HL-60 (cell line): ENCODE measurements around the gene IQGAP2.

Experiments used
- POLR2AphosphoS5 ChIP-seq: IDR thresholded peaks from 2 replicates; pipeline ENCODE4 v1.6.1; 2012; ENCODE audit warnings: low read depth
- TF ChIP-seq, protein P1 (sequence below): IDR thresholded peaks from one replicate; pipeline ENCODE4 v1.5.1; 2011; ENCODE audit warnings: low read length, control low read depth, inconsistent platforms; ENCODE audit not compliant: insufficient read depth

DNA sequence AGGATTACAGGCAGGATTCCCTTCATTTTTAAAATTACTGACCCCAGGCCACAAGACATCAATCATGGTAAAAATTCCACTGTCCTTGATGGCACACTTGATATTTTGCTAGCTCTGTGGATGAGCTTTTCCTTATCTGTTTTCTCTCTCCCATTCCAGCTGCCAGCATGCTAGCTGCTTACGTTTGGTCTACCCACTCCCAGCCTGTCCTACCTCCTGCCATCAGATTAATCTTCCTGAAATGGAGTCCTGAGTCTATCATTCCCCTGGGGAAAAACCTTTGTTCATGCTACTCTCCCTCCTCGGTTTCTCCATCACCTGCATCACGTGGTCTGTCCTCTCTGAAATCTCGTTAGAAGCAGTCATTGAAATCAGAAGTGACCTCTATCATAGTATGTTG lies 111.2 kb downstream of the IQGAP2 start:
- TF ChIP-seq, protein P1, sequence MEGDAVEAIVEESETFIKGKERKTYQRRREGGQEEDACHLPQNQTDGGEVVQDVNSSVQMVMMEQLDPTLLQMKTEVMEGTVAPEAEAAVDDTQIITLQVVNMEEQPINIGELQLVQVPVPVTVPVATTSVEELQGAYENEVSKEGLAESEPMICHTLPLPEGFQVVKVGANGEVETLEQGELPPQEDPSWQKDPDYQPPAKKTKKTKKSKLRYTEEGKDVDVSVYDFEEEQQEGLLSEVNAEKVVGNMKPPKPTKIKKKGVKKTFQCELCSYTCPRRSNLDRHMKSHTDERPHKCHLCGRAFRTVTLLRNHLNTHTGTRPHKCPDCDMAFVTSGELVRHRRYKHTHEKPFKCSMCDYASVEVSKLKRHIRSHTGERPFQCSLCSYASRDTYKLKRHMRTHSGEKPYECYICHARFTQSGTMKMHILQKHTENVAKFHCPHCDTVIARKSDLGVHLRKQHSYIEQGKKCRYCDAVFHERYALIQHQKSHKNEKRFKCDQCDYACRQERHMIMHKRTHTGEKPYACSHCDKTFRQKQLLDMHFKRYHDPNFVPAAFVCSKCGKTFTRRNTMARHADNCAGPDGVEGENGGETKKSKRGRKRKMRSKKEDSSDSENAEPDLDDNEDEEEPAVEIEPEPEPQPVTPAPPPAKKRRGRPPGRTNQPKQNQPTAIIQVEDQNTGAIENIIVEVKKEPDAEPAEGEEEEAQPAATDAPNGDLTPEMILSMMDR, result no peak
- no peak for TF ChIP-seq POLR2AphosphoS5
